Endothelial cell of umbilical vein (primary cell): ENCODE results near the gene NUDT12. TPM values are rescaled to one million over a fixed set of nuclear protein-coding genes. Genes with fewer than 3 reads are reported as not detected.

ENCODE experiments used
- BruUV-seq: library from RNA; stranded (reverse); fragments of 400-500 nt; replicated peaks from 2 replicates; lab custom pipeline; 2021; lab: Mats Ljungman, UMichigan
- CTCF ChIA-PET: fragments of 300-600, 350-600 bp; sonication (Branson Sonifier 250); formaldehyde crosslinking; loops from one replicate; lab custom pipeline; 2021; ENCODE audit warnings: antibody characterized with exemption, inconsistent platforms; lab: Charles Lee
- POLR2A ChIA-PET: fragments of 300-600, 350-600 bp; sonication (Branson Sonifier 250); formaldehyde crosslinking; loops from one replicate; lab custom pipeline; 2021; ENCODE audit warnings: antibody characterized with exemption, inconsistent platforms; lab: Charles Lee
- DNase-seq: peaks from one replicate; pipeline ENCODE4 v3.0.0-alpha.2; 2011; ENCODE audit warnings: low read depth, low spot score
- FAIRE-seq: peaks from 2 replicates; lab custom pipeline; 2011; peaks lifted over from hg19 to GRCh38; lab: Jason Lieb, UNC
- H2AFZ ChIP-seq: 2 replicates; pipeline ENCODE4 v1.6.0; 2012; ENCODE audit warnings: low read depth, low read length, control low read depth, inconsistent platforms
- H3K27ac ChIP-seq: 2 replicates; pipeline ENCODE4 v1.5.1; 2011; ENCODE audit warnings: low read depth, mild to moderate bottlenecking, control low read depth, low read length, moderate library complexity; ENCODE audit not compliant: insufficient read depth
- H3K27me3 ChIP-seq, 2 experiments: 2 replicates each; pipeline versions ENCODE4 v1.6.0 to v1.6.1; 2011; ENCODE audit warnings: low read length in 2 of 2, mixed read lengths in 1 of 2; ENCODE audit not compliant: control insufficient read depth in 2 of 2, insufficient read depth in 2 of 2
- H3K36me3 ChIP-seq, 2 experiments: 2 replicates in 1 of 2; 3 replicates in 1 of 2; pipeline ENCODE4 v1.5.1; 2011; ENCODE audit warnings: low read length in 2 of 2, mild to moderate bottlenecking in 1 of 2, moderate library complexity in 1 of 2; ENCODE audit not compliant: control insufficient read depth in 2 of 2, insufficient read depth in 2 of 2; ENCODE audit errors: extremely low read depth in 1 of 2
- H3K4me1 ChIP-seq: 3 replicates; pipeline ENCODE4 v1.5.1; 2011; ENCODE audit warnings: mild to moderate bottlenecking, low read length; ENCODE audit not compliant: control insufficient read depth, insufficient read depth; ENCODE audit errors: extremely low read depth
- H3K4me2 ChIP-seq: 2 replicates; pipeline ENCODE4 v1.6.1; 2011; ENCODE audit warnings: low read length, control low read depth, mixed read lengths; ENCODE audit not compliant: insufficient read depth
- H3K4me3 ChIP-seq, 3 experiments: fragments of 200-600 bp in 1 of 3; sonication (generic), shearing (Covaris generic) in 1 of 3; replicated peaks in 1 of 3; 2 replicates each; pipeline ENCODE4 v1.5.1; 2011 to 2016; ENCODE audit warnings: control low read depth in 3 of 3, low read length in 3 of 3, mild to moderate bottlenecking in 2 of 3, inconsistent platforms in 1 of 3, low read depth in 1 of 3, moderate library complexity in 1 of 3; ENCODE audit not compliant: insufficient read depth in 1 of 3
- H3K79me2 ChIP-seq: 2 replicates; pipeline ENCODE4 v1.6.0; 2012; ENCODE audit warnings: low read length, inconsistent platforms; ENCODE audit not compliant: control insufficient read depth, insufficient read depth
- H3K9ac ChIP-seq: replicated peaks from 2 replicates; pipeline ENCODE3; 2011; ENCODE audit warnings: low read length, control low read depth; ENCODE audit not compliant: insufficient read depth; ENCODE audit errors: extremely low read depth
- H3K9me1 ChIP-seq: replicated peaks from 3 replicates; pipeline ENCODE4 v1.6.0; 2011; ENCODE audit warnings: mild to moderate bottlenecking, low read length; ENCODE audit not compliant: control insufficient read depth, insufficient read depth; ENCODE audit errors: extremely low read depth
- H3K9me3 ChIP-seq: replicated peaks from 2 replicates; pipeline ENCODE4 v1.5.1; 2012; ENCODE audit warnings: low read length, inconsistent platforms; ENCODE audit not compliant: control insufficient read depth, insufficient read depth
- H4K20me1 ChIP-seq: replicated peaks from 2 replicates; pipeline ENCODE3; 2011; ENCODE audit warnings: mild to moderate bottlenecking, low read length; ENCODE audit not compliant: control insufficient read depth, insufficient read depth; ENCODE audit errors: extremely low read depth
- CTCF ChIP-seq, 2 donors: IDR thresholded peaks; 1 replicate in 1 of 2; 2 replicates in 1 of 2; pipeline ENCODE4 v1.5.1; 2011; ENCODE audit warnings: low read length in 2 of 2, mild to moderate bottlenecking in 2 of 2, moderate library complexity in 2 of 2, control low read depth in 1 of 2, inconsistent platforms in 1 of 2, low read depth in 1 of 2; ENCODE audit not compliant: insufficient read depth in 1 of 2; ENCODE audit errors: extremely low read depth in 1 of 2
- EZH2 ChIP-seq: IDR thresholded peaks from 2 replicates; pipeline ENCODE4 v1.6.1; 2012; ENCODE audit warnings: borderline replicate concordance, low read depth, mild to moderate bottlenecking, moderate library complexity, low read length, inconsistent platforms; ENCODE audit not compliant: severe bottlenecking
- FOS ChIP-seq: IDR thresholded peaks from 2 replicates; pipeline ENCODE4 v1.6.1; 2011; ENCODE audit warnings: mild to moderate bottlenecking, low read length, moderate library complexity, borderline replicate concordance; ENCODE audit not compliant: insufficient read depth
- GATA2 ChIP-seq: IDR thresholded peaks from 2 replicates; pipeline ENCODE4 v1.7.0; 2011; ENCODE audit warnings: low read depth, mild to moderate bottlenecking, moderate library complexity, mixed read lengths, low read length; ENCODE audit not compliant: insufficient read length, insufficient read depth
- JUN ChIP-seq: IDR thresholded peaks from 2 replicates; pipeline ENCODE4 v1.6.1; 2011; ENCODE audit warnings: borderline replicate concordance, low read depth; ENCODE audit not compliant: insufficient read length, insufficient read depth
- MAX ChIP-seq: IDR thresholded peaks from 2 replicates; pipeline ENCODE4 v1.6.1; 2011; ENCODE audit not compliant: insufficient read depth, insufficient read length
- MYC ChIP-seq: IDR thresholded peaks from one replicate; pipeline ENCODE4 v1.6.1; 2011; ENCODE audit warnings: mild to moderate bottlenecking, low read depth, low read length
- POLR2A ChIP-seq: IDR thresholded peaks from 2 replicates; pipeline ENCODE4 v1.6.1; 2012; ENCODE audit warnings: low read depth, mild to moderate bottlenecking, control low read depth, low read length
- POLR2AphosphoS5 ChIP-seq: IDR thresholded peaks from 2 replicates; pipeline ENCODE4 v1.6.1; 2012; ENCODE audit warnings: low read depth, mild to moderate bottlenecking, control low read depth, low read length, moderate library complexity; ENCODE audit not compliant: insufficient read depth
- dilution Hi-C: fragments of 300-500 bp; cut with MboI; formaldehyde crosslinking; loops from one replicate; pipeline ENCODE4 v1.15.0; 2019; ENCODE audit warnings: low sequenced_read_pairs; ENCODE audit not compliant: extremely low pct_ligation_motif_present
- intact Hi-C: fragments of 100-400 bp; cut with micrococcal nuclease; formaldehyde crosslinking; loops from one replicate; pipeline ENCODE4 v1.10.0; 2022
- polyA plus RNA-seq, 4 experiments: library from polyadenylated mRNA; depleted of rRNA in 3 of 4; stranded (reverse) in 3 of 4; unstranded in 1 of 4; fragments of >200 nt; gene quantifications; 2 replicates each; pipeline versions ENCODE4 v1.2.1 to v1.2.3, GENCODE V29; 2011 to 2012; ENCODE audit warnings: missing spikeins in 1 of 4
- total RNA-seq: library from RNA; stranded (reverse); gene quantifications from 2 replicates; pipeline ENCODE4 v1.2.3, GENCODE V29; 2021

NUDT12 gene
- total and polyA plus RNA-seq, 2 donors (not counting 3 experiments of a cell fraction or from before 2014, with no cell fraction given), result 1.3 to 4.9 TPM

- Histone ChIP-seq H3K27ac (no peak overlapping the region), H3K4me1 (no peaks in the 10 kb centered on the region), H3K9ac (no peak overlapping the region), H4K20me1 (no peaks in the 10 kb centered on the region), H3K9me3 (no peaks in the 10 kb centered on the region), H3K36me3 (no peaks in the 10 kb centered on the region), H2AFZ (no peak overlapping the region), H3K27me3 (peaks cover 0 to 4% of the 10 kb centered on the region in 2 experiments), H3K4me3 (no peak overlapping the region), H3K9me1 (no peaks in the 10 kb centered on the region), H3K79me2 (no peaks in the 10 kb centered on the region), H3K4me2 (no peak overlapping the region)
- dilution Hi-C loops (no loop called here), intact Hi-C loops (no loop called here)
- no peak for TF ChIP-seq EZH2
- no peak for TF ChIP-seq MYC
- no peak for TF ChIP-seq POLR2A
- no peak for TF ChIP-seq FOS
- no peak for TF ChIP-seq MAX
- no peak for TF ChIP-seq POLR2AphosphoS5
- no peak for TF ChIP-seq GATA2
- no peak for TF ChIP-seq CTCF (IDR thresholded peaks at IDR 0.05; ENCODE audit: extremely low read depth in 1 of 2, insufficient read depth in 1 of 2, low read depth in 1 of 2, low read length in 2 of 2)
- no peak for TF ChIP-seq JUN
- no peak for DNase-seq
- no peak for FAIRE-seq
- POLR2A ChIA-PET, result no interaction called here
- CTCF ChIA-PET, result interaction anchor here (1.2 kb wide), 1 partner anchor 9 kb away, joined by 4 read pairs; no protein-coding TSS in a partner anchor
- no TSS peak for BruUV-seq
These were observed 40.0 kb downstream of the NUDT12 start for GRCh38 chr5:103522586-103522985.
